Fibroblast of skin of left quadriceps (primary cell): ENCODE results near the gene EVI5.

Source experiments
- DNase-seq, 2 experiments: peaks; one replicate each; pipeline ENCODE4 v3.0.0-alpha.2; 2013; ENCODE audit warnings: low read depth in 2 of 2

The EVI5 gene

GRCh38 chr1:92519043-92519442, 265.9 kb downstream of the EVI5 start:
- DNase-seq = no peak

- DNase-seq = no peak
These were observed 268.3 kb downstream of the EVI5 start for GRCh38 chr1:92516574-92516973.

- no peak for DNase-seq
These were observed 269.1 kb downstream of the EVI5 start for GRCh38 chr1:92515796-92516201.

- no peak for DNase-seq
These were observed 273.4 kb downstream of the EVI5 start for GRCh38 chr1:92511541-92511940.

- DNase-seq = no peak
These were observed 275.3 kb downstream of the EVI5 start for GRCh38 chr1:92509619-92510018.

- no peak for DNase-seq
These were observed 279.8 kb downstream of the EVI5 start for GRCh38 chr1:92505015-92505692.

- no peak for DNase-seq
These were observed 280.5 kb downstream of the EVI5 start for GRCh38 chr1:92504291-92505014.

GRCh38 chr1:92503926-92504285, 281.0 kb downstream of the EVI5 start:
- no peak for DNase-seq

- no peak for DNase-seq
These were observed 281.6 kb downstream of the EVI5 start for GRCh38 chr1:92503043-92503925.

- DNase-seq = peak; percentile 7 to 15
These were observed 282.7 kb downstream of the EVI5 start for GRCh38 chr1:92502247-92502646.

- no peak for DNase-seq
These were observed 284.4 kb downstream of the EVI5 start for GRCh38 chr1:92500552-92500951.

- DNase-seq = no peak
These were observed 289.4 kb downstream of the EVI5 start for GRCh38 chr1:92495392-92496063.

- DNase-seq = no peak
These were observed 290.3 kb downstream of the EVI5 start for GRCh38 chr1:92494485-92495141.

- no peak for DNase-seq
These were observed 291.8 kb downstream of the EVI5 start for GRCh38 chr1:92493139-92493538.

- DNase-seq = no peak
These were observed 296.1 kb downstream of the EVI5 start for GRCh38 chr1:92488832-92489231.

GRCh38 chr1:92488416-92488815, 296.5 kb downstream of the EVI5 start:
- DNase-seq = no peak

- DNase-seq = no peak
These were observed 297.8 kb downstream of the EVI5 start for GRCh38 chr1:92487078-92487605.

GRCh38 chr1:92486251-92487077, 298.4 kb downstream of the EVI5 start, which contains the start of gene GFI1:
TSS of gene GFI1 (minus strand) at chr1:92486925. CDS start at chr1:92483487, 3,438 bp downstream.
- no peak for DNase-seq

- DNase-seq = no peak
These were observed 299.3 kb downstream of the EVI5 start for GRCh38 chr1:92485381-92486250.
